ENCODE measurements around the gene KIRREL3.

KIRREL3 gene

DNA sequence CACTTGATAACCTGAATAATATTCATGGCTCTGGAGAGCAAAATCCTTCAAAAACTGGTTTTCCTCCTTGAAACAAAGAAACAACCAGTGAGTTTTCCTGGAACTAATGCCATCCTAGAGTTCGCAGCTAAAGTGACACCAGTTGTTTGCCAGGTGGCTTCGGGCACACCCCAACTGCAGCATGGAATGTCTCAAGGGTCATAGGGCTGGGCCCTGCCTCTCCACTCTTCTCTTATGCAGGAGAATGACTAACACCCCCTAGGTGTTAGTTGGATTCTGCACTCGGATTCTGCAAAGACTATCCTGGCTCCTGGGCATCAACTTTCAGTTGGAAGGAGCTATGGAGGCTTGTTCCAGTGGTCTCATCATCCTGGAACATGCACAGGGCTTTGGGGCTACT lies 98.8 kb downstream of the KIRREL3 start:
- no peak for DNase-seq

DNA sequence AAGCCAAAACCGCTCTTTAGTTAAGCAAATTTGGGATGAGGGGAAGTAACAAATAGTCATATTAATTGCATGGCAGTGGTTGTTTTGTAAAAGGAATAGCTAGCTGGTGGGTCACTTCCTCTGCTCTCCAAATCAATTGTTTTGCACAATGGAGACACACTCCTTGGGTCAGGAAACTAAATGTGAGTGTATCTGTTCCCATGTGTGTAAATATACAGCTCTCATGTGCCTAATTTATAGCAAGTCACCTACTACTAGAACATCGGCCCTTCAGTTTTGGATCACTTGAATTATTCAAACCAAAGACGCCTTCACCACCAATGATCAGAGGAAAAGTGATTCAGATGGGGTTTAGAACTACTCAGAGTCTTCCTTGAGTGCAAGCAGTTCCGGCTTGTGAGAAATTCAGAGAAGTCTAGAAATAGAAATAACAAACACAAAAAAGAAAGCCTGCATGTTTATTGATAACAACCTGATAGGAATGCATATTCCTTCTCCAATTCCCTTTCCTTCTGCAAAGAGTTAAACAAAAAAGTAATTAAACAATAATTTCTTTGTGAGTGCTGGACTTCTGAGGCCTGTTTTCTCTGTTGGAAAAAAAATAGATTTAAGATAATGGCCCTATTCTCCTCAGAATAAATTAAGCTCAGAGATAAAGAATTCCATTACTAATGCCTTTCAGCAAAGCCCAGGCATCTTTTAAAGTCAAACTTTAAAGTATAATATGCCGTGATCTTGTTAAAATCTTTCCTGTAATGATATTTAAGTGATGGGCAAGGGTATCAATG lies 100.4 kb downstream of the KIRREL3 start:
- DNase-seq = no peak

DNA sequence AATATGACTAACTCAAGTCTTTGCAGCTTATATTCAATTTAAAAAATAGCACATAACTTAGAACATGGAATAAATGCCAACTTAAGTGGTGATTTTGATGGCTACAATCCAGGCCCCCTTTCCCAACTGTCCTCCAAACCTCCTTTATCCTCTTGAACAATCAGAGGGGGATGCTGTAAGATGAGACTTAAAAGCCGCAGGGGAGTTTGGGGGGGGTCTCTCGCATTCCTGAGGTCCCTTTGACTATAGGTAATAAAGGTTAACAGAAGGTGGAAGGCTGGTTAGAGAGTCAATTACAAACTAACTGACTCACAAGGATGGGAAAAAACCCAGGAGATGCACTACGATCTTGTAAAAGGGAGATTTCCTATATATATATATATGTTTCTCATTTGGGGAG lies 101.8 kb downstream of the KIRREL3 start:
- DNase-seq = no peak

DNA sequence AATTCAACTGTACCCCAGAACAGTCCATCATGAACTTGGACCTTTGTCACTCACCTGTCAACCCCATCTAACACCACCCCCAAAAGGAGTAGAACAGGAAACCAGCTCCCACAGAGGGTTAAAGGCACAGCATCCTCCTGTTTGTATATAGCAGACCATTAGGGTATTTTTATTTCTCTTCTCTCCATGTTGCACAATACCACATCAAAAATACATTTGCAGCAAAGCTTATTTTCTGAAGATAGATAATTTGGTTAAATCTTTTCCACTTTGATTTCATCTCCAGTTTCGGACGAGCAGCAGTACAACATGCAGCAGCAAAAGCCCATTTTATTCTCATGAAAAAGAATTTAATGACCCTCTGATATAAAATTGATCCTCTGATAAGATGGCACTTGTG lies 103.1 kb downstream of the KIRREL3 start:
- no peak for DNase-seq

DNA sequence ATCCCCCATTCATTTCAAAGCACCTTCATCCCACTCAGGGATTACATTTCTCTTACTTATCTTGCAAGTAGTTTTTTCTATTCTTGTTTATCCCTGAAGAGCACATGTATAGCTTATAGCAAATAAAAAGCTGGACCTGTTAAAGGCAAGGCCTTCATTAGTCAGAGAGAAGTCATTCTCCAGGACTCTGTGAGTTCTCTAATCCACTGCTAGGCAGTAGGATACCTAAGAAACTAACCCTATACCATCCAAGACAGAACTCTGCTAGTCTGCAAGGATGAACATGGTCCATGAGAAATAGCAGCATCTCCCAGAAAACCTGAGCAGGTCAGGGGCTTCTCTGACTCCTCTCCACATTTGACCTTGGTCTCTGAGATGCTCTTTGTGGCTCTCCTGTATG lies 104.5 kb downstream of the KIRREL3 start:
- no peak for DNase-seq

DNA sequence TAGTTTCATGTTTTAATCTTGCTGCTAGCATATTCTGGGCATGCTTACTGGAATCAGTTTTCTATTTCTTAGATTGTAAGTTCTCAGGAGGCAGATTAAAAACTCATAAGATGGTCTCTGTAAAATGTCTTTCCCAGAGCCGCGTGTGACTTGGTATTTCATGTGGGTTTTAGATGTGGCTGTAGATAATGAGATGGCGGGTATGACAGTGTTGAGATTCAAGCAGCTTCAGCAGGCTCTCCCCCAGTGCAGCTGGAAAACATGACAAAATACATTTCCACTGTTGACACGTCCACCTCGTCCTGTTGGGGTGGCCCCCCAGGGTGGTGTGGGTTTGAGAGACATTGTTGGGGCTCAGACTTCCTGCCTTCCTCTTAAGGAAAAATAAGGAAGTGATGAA lies 106.8 kb downstream of the KIRREL3 start:
- DNase-seq = no peak

DNA sequence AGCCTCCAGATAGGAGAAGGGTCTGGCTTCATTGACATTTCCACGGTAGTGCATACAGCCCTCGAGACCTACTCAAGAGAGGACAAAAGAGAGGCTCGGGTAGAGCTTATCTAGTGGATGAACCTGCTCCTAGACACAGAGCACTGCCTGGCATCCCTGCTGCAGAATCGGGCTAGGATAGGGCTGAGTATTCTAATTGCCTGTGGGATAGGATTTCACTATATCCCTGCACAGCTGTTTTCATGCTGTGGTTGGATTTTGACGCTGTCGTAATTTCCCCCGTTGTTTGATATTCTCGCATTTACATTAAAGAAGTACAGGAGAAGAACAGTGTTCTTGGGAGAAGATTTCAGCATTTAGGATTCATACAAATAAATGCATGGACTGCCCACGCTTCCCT lies 107.8 kb downstream of the KIRREL3 start:
- DNase-seq = peak; percentile 32

DNA sequence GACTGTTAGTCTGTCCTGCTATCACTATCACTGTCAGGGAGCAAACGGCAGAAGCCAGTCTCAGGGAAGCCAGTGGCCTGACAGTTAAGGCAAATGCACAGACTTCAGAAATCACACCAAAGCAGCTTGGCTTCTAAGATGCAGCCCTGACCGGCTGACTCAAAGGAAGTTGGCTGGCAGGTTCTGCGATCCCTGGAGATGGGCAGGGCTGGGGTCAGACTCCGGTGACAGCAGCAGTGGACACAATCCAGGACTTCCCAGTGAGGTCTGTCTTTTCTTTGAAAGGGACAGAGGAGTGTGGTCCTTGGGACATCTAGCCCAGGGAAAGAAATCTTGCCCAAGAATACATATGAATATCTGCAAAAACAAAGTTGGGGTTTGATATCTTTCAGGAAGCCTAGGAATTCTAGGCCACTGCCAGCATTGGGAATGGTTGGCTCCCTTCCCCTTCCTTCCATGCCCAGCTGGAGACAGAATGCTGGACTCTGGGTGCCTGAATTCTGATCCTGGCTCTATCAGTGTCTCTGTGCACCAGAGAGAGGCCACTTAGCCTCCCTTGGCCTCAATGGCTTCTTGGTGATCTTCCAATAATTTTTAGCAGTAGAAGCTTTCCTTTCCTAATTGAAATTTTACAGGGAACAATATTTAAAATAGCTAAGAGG lies 108.9 kb downstream of the KIRREL3 start:
- no peak for DNase-seq

DNA sequence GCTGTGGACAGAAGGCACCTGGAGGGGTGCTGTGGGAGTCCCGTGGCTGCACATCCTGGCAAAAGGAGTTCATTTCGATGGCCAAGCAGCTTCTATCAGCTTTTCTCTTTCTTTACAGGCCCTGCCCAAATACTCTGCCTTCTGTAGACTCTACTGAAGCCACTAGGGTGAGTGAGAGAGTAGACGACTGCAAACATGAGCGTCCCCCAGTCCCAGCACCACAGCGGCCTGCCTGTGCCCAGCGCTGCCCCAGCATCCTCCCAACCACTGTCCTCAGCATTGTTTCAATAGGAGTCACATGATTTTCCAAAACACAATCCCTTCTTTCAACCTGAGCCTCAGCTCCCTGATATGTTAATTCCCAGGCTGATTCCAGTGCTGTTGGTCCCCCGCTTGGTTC lies 110.0 kb downstream of the KIRREL3 start:
- DNase-seq = no peak

DNA sequence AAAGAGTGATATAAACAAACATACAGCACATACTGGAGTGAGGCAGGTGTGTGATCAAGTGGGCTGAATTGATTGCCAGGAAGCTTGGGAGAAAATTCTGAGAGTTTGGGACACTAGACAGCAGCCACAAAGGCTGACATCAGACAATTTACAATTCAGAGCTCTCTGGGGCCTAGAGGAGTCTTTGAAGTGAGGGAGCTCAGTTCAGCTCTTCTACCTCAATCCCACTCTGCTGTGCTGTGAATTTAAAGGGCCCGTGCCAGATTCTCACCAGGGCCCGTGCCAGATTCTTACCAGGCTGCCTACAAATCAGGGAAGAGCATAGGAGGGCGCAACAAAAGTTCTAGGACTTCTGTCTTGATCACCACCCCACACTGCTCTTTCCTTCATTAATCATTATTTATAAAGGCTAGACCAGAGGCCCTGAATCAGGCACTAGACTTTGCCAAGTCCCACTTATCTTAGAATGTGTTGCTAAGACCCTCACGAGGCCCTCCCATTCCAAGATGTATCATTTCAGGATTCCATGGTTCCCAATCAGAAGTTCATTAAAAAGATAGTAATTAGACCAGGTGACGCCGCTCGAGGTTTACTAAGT lies 112.4 kb downstream of the KIRREL3 start:
- DNase-seq = no peak

DNA sequence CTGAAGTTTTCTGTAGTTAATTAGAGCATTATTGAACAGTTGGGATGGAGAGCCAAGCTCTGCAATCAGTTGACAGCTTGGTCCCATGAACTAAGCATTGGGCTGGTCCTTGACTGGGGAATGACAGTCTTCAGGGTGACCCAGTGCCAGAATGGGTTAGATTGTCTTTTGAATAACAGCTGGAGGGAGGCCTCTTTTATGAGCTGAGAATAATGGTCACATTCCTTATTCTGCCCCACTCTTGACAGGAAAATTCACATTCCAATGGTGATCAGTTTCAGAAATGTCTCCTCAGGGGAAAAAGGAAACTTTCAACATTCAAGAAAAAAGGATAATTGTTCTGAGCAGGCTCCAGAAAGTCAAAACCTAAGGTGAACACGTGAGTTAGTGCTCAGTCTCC lies 113.9 kb downstream of the KIRREL3 start:
- DNase-seq = no peak

DNA sequence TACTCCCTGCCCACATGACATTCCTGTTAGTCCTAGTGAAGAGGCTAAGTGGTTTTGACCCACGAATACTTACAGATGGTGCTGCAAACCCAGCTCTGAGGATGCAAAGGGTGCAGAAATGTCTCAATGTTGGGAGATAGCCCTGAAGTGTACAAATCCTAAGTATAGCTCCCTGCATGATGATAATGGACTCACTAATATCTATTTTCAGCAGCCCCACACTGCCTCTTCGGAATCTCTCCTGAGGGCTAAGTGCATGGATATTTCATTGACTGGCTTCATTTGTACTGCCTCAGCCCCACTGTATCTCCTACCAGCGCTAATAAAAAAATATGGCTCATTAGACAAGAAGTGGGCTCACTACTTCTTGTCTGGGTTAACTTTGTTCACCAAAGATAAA lies 114.5 kb downstream of the KIRREL3 start:
- no peak for DNase-seq

DNA sequence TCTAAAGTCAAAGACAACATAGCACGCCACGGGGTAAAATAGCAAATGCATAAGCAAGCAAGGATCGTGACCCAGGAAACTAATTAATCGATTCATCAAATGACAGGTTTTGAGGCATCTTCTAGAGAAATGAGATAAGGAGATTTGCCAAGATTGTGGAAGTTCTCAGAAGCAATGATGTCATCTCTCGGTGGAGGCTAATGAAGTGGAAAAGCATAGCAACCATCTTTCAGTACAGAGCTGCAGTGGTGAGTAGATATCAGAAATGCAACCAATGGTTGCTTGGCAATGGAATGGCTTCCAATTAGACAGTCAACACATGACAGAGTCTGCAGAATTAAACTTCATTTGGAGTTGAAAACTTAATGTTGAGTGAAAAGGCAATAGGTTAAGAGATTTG lies 116.0 kb downstream of the KIRREL3 start:
- DNase-seq = no peak

DNA sequence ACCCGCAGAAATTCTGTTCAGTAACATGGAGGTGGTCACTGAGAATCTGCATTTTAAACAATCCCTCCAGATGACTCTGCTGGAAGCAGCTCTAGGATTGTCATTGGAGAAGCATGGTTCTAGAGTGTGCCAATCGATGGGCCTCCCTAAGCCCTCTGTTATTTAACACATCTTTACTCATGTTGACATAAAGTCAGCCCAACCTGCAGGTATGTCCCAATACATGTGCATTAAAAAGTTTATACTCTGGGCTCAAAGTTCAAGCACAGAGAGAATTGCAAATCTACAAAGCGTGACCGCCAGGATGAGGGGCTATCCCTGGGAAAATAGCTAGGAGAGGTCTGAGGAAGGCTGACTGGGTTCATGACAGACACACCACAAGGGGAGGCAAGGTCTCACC lies 116.4 kb downstream of the KIRREL3 start:
- no peak for DNase-seq

DNA sequence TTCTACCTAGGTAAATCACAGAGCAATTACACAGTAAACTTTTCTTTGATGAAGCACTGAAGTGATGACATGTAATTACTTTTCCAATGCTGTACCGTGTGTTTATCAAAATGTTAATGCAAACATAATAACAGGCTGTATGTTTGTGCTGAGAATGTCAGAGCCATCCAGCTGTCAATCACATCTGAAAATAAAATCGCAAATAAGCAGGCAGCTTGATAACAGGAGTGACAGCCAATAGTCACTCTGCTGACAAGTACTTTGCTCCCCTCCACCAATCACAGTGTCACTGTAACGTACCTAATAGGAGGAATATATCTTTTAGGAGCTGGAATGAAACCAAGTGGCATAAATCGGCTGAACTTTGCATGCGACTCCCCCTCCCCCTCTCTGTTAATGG lies 119.7 kb downstream of the KIRREL3 start:
- no peak for DNase-seq

DNA sequence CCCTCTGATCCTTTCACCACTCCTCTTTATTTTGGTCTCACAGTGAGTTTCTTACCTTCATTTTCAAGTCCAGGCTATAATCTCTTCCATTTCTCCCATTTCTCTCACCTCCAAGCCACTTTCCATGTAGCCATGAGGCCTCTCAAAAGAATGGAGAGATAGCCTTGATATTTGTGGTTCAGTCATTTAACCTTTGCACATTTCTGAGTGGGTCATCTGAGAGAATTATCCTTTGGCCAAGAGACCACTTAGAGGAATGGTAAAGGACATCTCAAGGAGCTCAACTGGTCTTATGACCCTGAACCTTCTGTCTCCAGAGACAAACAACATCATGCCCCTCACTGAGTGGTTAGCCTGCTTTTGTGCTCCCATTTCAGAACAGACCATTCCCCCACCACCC lies 121.1 kb downstream of the KIRREL3 start:
- DNase-seq = no peak

DNA sequence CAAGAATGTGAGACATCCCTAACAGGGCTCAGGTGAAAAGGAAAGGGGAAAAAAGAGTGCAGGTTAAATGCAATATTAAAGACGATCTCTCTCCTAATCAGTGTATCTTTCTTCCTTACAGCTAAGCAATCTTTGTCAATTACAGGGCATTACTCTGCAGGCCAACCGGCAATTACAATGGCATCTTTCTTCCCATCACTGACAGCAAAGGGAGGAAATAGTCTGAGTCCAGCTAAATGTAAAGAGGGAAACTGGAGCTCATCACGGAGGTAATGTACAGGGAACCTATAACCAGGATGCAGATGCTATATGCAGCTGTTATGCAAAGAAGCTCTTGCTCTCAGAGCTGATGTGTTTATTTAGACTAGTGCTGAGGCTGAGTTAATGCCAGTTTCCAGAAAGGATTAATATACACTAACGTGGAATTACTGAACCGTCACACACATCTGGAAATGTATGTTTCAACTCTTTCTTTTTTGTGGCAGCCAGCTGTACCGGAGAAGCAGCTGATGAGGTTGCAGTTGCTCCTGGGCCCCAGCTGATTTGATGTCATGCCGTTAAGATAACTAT lies 121.6 kb downstream of the KIRREL3 start:
- no peak for DNase-seq

DNA sequence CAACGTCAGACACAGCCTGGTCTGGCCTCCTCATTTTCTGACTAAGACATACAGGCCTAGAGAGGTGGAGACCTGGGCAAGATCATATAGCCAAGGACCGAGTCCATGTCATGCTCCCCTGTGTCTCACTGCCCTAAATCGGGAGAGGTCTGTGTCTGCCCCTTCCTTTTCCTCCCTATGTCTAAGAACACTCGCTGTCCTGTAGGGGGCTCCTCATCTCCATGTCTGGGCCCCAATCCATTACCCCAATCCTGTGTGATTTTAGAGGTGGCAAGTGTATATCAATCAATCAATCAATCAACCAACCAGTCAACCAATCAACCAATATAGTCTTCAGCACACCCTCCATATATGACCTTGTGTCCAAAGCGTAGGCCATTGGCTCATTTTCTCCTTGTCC lies 125.7 kb downstream of the KIRREL3 start:
- no peak for DNase-seq

DNA sequence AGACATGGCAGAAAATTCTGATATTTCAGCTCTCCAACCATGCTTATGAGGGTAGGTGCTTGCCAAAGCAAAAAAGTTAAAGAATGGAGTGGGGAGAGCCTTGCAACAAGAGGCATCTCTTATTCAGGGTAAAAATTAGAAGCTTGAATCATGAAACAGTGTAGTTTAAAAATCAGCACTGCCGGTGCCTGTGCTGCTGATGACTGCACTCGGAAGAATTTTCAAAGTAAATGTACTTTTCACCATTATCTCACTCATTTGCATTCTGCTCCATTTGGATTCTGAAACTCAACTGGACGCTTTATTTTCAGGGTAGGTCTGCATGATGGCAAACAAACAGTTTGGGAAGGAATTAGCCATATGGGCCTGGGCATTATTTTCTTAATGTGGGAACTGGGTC lies 126.3 kb downstream of the KIRREL3 start:
- no peak for DNase-seq

DNA sequence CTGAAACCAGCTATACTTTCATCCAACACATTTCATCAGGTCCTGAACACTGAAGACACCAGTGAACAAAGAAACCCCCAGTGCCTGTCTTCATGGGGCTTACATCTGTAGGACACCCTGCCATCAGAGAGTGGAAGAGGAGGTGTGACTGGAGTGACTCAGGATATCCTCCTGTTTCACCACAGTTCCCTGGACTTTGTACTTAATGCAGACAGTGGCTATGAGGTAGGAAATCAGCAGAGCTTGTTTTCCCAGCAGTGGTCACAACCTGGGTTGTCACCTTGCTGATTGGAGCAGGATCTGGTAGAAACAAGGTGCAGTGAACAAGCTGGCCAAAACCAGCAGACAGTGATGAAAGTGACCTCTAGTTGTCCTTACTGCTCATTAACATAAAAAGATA lies 128.8 kb downstream of the KIRREL3 start:
- no peak for DNase-seq

DNA sequence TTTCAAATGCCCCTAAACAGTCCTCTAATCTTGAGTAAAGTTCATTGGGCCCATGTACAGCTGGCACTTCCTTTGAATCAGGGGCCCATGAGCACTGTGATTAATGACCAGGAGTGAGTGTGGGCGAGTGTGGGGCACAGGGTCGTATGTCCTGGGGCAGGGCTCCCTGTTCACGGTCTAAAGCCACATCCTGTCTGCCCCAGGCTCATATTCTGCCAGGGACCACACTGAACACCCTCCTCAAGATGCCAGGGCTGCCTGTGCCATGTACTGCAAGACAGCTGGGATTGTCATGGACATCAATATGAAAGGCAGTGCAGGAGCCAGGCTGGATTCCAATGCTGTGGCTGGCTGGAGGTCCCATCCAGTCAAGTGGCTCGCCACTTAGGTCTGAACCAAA lies 130.5 kb downstream of the KIRREL3 start:
- DNase-seq = no peak

DNA sequence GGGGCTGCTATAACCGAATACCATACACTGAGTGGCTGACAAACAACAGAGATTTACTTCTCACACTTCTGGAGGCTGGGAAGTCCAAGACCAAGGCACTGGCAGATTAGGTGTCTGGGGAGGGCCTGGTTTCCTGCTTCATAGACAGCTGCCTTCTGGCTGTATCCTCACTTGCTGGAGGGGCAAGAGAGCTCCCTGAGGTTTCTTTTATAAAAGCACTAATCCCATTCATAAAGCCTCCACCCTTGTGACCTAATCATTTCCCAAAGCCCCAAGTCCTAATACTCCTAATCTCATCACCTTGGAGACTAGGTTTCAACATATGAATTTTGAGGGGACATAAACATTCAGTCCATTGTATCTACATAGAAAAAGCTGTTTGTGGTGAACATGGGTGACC lies 131.8 kb downstream of the KIRREL3 start:
- no peak for DNase-seq

DNA sequence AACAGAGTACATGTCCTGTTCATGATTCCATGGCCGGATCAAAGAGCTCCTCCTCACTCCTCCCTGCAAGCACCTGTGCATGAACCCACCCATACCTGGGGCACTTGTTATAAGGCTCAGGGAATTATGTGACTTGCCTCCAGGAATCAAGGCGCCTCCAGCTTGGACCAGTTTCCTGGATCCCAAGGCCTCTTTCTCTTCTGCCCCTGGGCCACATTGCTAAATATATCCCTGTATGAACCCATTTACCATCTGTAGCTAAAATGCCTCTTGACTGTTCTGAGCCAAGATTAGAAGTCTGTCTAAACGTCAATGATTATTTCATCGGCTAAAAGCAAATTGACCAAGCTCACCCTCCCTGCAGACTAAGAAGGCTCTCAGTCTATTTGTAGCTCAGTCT lies 135.6 kb downstream of the KIRREL3 start:
- DNase-seq = no peak

All from NCI-H510A (cell line).